Kidney (tissue), 14 donors: ENCODE data around the gene RBBP6. TPM values are rescaled to one million over a fixed set of nuclear protein-coding genes. Genes with fewer than 3 reads are reported as not detected.

Experiments used
- DNase-seq, 5 donors: peaks; one replicate each; pipeline ENCODE4 v3.0.0-alpha.2; 2013 to 2020
- FAIRE-seq: peaks from 2 replicates; lab custom pipeline; 2012; peaks lifted over from hg19 to GRCh38; lab: Jason Lieb, UNC
- H3K27ac ChIP-seq, 2 donors: one replicate each; pipeline ENCODE4 v1.7.0; 2013; ENCODE audit warnings: low read depth in 2 of 2, low read length in 2 of 2, inconsistent platforms in 1 of 2
- H3K27me3 ChIP-seq: one replicate; pipeline ENCODE4 v1.7.1; 2013; ENCODE audit warnings: low read length, inconsistent platforms; ENCODE audit not compliant: control insufficient read depth, insufficient read depth
- H3K36me3 ChIP-seq, 3 donors: one replicate each; pipeline versions ENCODE4 v1.7.0 to v1.7.1; 2013; ENCODE audit warnings: low read length in 3 of 3, control low read depth in 1 of 3, inconsistent platforms in 1 of 3; ENCODE audit not compliant: insufficient read depth in 3 of 3, control insufficient read depth in 2 of 3
- H3K4me1 ChIP-seq, 3 donors: one replicate each; pipeline versions ENCODE4 v1.7.0 to v1.7.1; 2013; ENCODE audit warnings: low read length in 3 of 3, inconsistent platforms in 1 of 3, low read depth in 1 of 3; ENCODE audit not compliant: control insufficient read depth in 2 of 3, insufficient read depth in 2 of 3
- H3K4me3 ChIP-seq, 3 donors: one replicate each; pipeline versions ENCODE4 v1.7.0 to v1.8.1; 2013; ENCODE audit warnings: low read length in 3 of 3, control low read depth in 1 of 3, inconsistent platforms in 1 of 3
- H3K9ac ChIP-seq, 3 donors: one replicate each; pipeline versions ENCODE4 v1.7.0 to v1.7.1; 2013; ENCODE audit warnings: low read length in 3 of 3, control low read depth in 1 of 3, inconsistent platforms in 1 of 3
- H3K9me3 ChIP-seq, 3 donors: one replicate each; pipeline versions ENCODE4 v1.7.0 to v1.7.1; 2013; ENCODE audit warnings: low read length in 3 of 3, control low read depth in 1 of 3, inconsistent platforms in 1 of 3; ENCODE audit not compliant: control insufficient read depth in 2 of 3, insufficient read depth in 1 of 3
- intact Hi-C: fragments of 100-400 bp; cut with DNase I; formaldehyde crosslinking; loops from one replicate; pipeline ENCODE4 v1.11.1; 2022
- polyA plus RNA-seq: library from polyadenylated mRNA; stranded (reverse); fragments of 350-450 nt; fragmentation: Illumina TruSeq; extraction: RNeasy Lipid Tissue Mini Kit (QIAGEN cat#74804); gene quantifications from one replicate; pipeline ENCODE4 v1.2.3, GENCODE V29; 2014; ENCODE audit warnings: low read depth, low replicate concordance; ENCODE audit not compliant: insufficient read depth
- total RNA-seq: library from RNA; stranded (reverse); fragmentation: NEBNext Ultra II Directional; extraction: Animal tissue kit (Norgen Biotek cat#: 25700); gene quantifications from one replicate; pipeline ENCODE4 v1.2.1, GENCODE V29; 2021
- TF ChIP-seq, protein P1 (sequence below): IDR thresholded peaks from 3 replicates; pipeline ENCODE4 v1.5.1; 2012; ENCODE audit warnings: mild to moderate bottlenecking, moderate library complexity, borderline replicate concordance; ENCODE audit not compliant: insufficient read depth; ENCODE audit errors: extremely low read depth
- donor health status: control.
- donor health status: control.
- donor health status: control.
- donor health status: control.
- donor health status: control.
- donor health status: DM: yes; HTN: yes; CAD: no.
- donor health status: Normal renal cell carcinoma (clear cell type).

The RBBP6 gene
- total and polyA plus RNA-seq, 2 donors from 2014 or later, result 22.8 to 51.3 TPM

DNA sequence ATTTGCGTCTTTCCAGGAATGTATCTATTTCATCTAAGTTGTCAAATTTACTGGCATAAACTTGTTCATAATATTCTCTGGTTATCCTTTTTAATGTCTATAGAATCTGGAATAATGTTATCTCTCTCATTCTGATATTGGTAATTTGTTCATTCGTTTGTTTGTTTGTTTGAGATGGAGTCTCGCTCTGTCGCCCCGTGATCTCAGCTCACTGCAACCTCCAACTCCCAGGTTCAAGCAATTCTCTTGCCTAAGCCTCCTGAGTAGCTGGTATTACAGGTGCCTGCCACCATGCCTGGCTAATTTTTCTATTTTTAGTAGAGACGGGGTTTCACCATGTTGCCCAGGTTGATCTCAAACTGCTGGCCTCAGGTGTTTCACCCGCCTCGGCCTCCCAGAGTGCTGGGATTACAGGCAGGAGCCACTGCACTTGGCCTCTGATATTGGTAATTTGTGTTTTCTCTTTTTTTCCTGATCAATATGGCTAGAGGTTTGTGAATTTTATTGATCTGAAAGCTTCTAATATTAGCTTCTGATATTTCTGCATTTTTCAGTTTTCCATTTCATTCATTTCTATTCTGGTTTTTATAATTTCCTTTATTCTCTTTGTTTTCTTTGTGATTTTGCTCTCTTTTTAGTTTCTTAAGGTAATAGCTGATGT is 59.5 kb downstream of the RBBP6 start:
- intact Hi-C loops, result no loop called here
- FAIRE-seq, result no peak

DNA sequence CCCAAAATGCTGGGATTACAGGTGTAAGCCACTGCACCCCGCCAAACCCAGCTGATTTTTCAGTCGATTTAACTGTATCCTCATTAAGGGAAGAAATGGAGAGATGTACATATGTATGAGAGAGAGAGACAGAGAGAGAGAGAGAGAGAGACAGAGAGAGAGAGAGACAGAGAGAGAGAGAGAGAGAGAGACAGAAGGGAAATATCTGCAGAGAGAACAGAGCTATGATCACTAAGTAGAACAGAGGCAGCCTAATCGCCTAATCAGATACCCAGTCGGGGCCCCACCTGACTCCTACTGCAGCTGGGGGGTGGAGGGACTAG is 70.0 kb downstream of the RBBP6 start:
- FAIRE-seq (no peak), DNase-seq (no peak)
- TF ChIP-seq, protein P1, sequence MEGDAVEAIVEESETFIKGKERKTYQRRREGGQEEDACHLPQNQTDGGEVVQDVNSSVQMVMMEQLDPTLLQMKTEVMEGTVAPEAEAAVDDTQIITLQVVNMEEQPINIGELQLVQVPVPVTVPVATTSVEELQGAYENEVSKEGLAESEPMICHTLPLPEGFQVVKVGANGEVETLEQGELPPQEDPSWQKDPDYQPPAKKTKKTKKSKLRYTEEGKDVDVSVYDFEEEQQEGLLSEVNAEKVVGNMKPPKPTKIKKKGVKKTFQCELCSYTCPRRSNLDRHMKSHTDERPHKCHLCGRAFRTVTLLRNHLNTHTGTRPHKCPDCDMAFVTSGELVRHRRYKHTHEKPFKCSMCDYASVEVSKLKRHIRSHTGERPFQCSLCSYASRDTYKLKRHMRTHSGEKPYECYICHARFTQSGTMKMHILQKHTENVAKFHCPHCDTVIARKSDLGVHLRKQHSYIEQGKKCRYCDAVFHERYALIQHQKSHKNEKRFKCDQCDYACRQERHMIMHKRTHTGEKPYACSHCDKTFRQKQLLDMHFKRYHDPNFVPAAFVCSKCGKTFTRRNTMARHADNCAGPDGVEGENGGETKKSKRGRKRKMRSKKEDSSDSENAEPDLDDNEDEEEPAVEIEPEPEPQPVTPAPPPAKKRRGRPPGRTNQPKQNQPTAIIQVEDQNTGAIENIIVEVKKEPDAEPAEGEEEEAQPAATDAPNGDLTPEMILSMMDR, result no peak
- Histone ChIP-seq H3K9ac (no peak overlapping the region), H3K36me3 (no peaks in the 10 kb centered on the region), H3K27ac (no peak overlapping the region), H3K9me3 (no peaks in the 10 kb centered on the region), H3K27me3 (no peaks in the 10 kb centered on the region), H3K4me1 (peaks cover 0 to 3% (median 3%) of the 10 kb centered on the region in 3 donors), H3K4me3 (peak overlapping the region in 1 of 3 donors; percentile 57)
- intact Hi-C loops, result no loop called here

More for the DNA sequence above, 59.5 kb downstream of the RBBP6 start:
- H3K27me3 ChIP-seq, result no peaks in the 10 kb centered on the region
- DNase-seq, result no peak
- H3K36me3 ChIP-seq, result no peaks in the 10 kb centered on the region
- no peaks in the 10 kb centered on the region for H3K9me3 ChIP-seq
- H3K9ac ChIP-seq, result no peak overlapping the region
- H3K4me1 ChIP-seq, result no peaks in the 10 kb centered on the region
- no peak overlapping the region for H3K27ac ChIP-seq
- TF ChIP-seq, protein P1, result no peak
- no peak overlapping the region for H3K4me3 ChIP-seq

DNA sequence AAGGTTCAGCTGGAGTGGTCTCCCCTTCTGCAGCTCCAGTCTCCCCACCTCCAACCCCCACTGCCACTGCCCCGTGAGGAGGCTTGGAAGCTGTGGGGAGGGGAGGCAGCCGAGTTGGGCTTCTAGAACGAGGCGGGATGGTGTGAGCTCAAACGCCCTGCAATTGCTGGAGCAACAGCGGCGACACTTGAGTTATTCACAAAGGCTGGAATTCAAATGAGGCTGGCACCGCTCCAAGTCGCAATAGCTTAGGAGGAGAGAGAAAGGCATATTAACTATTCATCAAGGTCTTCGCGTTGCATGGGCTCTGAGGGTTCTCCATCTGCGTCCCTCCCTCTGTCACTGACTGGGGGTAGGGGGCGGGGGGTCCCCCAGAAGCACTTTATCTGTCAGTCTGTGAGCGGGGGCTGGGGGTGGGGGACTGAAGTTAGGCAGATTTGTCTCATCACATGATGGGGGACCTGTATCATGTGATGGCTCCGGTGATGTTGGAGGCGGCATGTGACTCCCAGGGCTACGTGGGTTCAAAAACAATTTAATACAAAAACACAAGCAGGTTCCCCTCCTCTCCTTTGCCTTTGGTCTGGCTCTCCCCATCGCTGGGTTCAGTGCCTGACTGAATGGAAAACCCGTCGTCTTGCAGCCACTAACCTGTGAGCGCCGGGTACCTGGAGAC is 70.5 kb downstream of the RBBP6 start:
- Histone ChIP-seq H3K36me3 (no peaks in the 10 kb centered on the region), H3K9me3 (no peaks in the 10 kb centered on the region), H3K4me3 (peak overlapping the region in 2 of 3 donors; percentile 43 to 57), H3K27ac (no peak overlapping the region), H3K4me1 (peaks cover 0 to 3% (median 3%) of the 10 kb centered on the region in 3 donors), H3K9ac (peak overlapping the region in 1 of 3 donors; percentile 35), H3K27me3 (no peaks in the 10 kb centered on the region)
- DNase-seq (peak; percentile 77 to 95 (median 85)), FAIRE-seq (no peak)
- TF ChIP-seq, protein P1, result no peak
- intact Hi-C loops, result no loop called here
